HG03095 (cell line): Measurements from ENCODE around the gene LONRF2.

Experiments used
- ATAC-seq: cut with Tn5 transposase; IDR thresholded peaks from one replicate; pipeline ENCODE4 v1.9.1; 2021; ENCODE audit warnings: moderate library complexity; ENCODE audit not compliant: unreplicated experiment

Gene LONRF2

GRCh38 chr2:100237770-100238169, 84.5 kb downstream of the LONRF2 start:
- no peak for ATAC-seq

GRCh38 chr2:100237163-100237562, 85.1 kb downstream of the LONRF2 start:
- no peak for ATAC-seq

- no peak for ATAC-seq
Observed at GRCh38 chr2:100236166-100236565, 86.1 kb downstream of the LONRF2 start.

GRCh38 chr2:100235581-100235980, 86.7 kb downstream of the LONRF2 start:
- ATAC-seq: no peak

GRCh38 chr2:100235098-100235497, 87.2 kb downstream of the LONRF2 start:
- ATAC-seq: peak; percentile 97

- ATAC-seq: no peak
Observed at GRCh38 chr2:100234141-100234540, 88.2 kb downstream of the LONRF2 start.

- no peak for ATAC-seq
Observed at GRCh38 chr2:100233061-100233460, 89.2 kb downstream of the LONRF2 start.

GRCh38 chr2:100230754-100231153, 91.5 kb downstream of the LONRF2 start:
- ATAC-seq: no peak

GRCh38 chr2:100228967-100229366, 93.3 kb downstream of the LONRF2 start:
- ATAC-seq: no peak

GRCh38 chr2:100228415-100228814, 93.9 kb downstream of the LONRF2 start:
- no peak for ATAC-seq

GRCh38 chr2:100224988-100225710, 97.2 kb downstream of the LONRF2 start:
- no peak for ATAC-seq

GRCh38 chr2:100223502-100223901, 98.8 kb downstream of the LONRF2 start:
- no peak for ATAC-seq
